PC-3 (cell line): Measurements from ENCODE around the gene CHRNA9. TPM values are rescaled to one million over a fixed set of nuclear protein-coding genes. Genes with fewer than 3 reads are reported as not detected.

ENCODE experiments used
- ATAC-seq: fragments of 200-7000 bp; cut with Tn5 transposase; 2 replicates; pipeline ENCODE4 v1.9.1; 2020; ENCODE audit warnings: mild to moderate bottlenecking, moderate library complexity
- BruUV-seq: library from RNA; stranded (reverse); fragments of 400-500 nt; replicated peaks from 2 replicates; lab custom pipeline; 2021; lab: Mats Ljungman, UMichigan
- CTCF ChIA-PET: fragments of 300-600 bp; sonication (Branson Sonifier 250); formaldehyde crosslinking; loops from one replicate; lab custom pipeline; 2022; ENCODE audit warnings: antibody characterized with exemption; lab: Charles Lee
- POLR2A ChIA-PET: fragments of 300-600 bp; sonication (Branson Sonifier 250); formaldehyde crosslinking; loops from one replicate; lab custom pipeline; 2022; ENCODE audit warnings: antibody characterized with exemption; ENCODE audit not compliant: unreplicated experiment; lab: Charles Lee
- DNase-seq: peaks from one replicate; pipeline ENCODE4 v3.0.0-alpha.2; 2015
- H2AFZ ChIP-seq: fragments of 300-600 bp; sonication (generic); 2 replicates; pipeline ENCODE4 v1.6.0; 2016; ENCODE audit warnings: antibody characterized with exemption, low read length
- H3F3A ChIP-seq: fragments of 300-600 bp; sonication (generic); one replicate; pipeline ENCODE4 v1.6.0; 2017; ENCODE audit warnings: antibody characterized with exemption, low read length, control low read depth, mild to moderate bottlenecking; ENCODE audit not compliant: unreplicated experiment
- H3K27ac ChIP-seq: fragments of 300-600 bp; sonication (generic); 2 replicates; pipeline ENCODE4 v1.5.1; 2016; ENCODE audit warnings: mild to moderate bottlenecking, low read length
- H3K27me3 ChIP-seq: fragments of 300-600 bp; sonication (generic); 2 replicates; pipeline ENCODE4 v1.6.1; 2016; ENCODE audit warnings: low read length, mixed read lengths
- H3K36me3 ChIP-seq: fragments of 300-600 bp; sonication (generic); 2 replicates; pipeline ENCODE4 v1.6.1; 2016; ENCODE audit warnings: low read depth, mixed run types, low read length, mixed read lengths
- H3K4me1 ChIP-seq: fragments of 300-600 bp; sonication (generic); 2 replicates; pipeline ENCODE4 v1.5.1; 2016; ENCODE audit warnings: low read length; ENCODE audit not compliant: insufficient read depth
- H3K4me2 ChIP-seq: fragments of 300-600 bp; sonication (generic); 2 replicates; pipeline ENCODE4 v1.6.0; 2016; ENCODE audit warnings: low read length
- H3K4me3 ChIP-seq: fragments of 300-600 bp; sonication (generic); 2 replicates; pipeline ENCODE4 v1.5.1; 2016; ENCODE audit warnings: mild to moderate bottlenecking, low read length, mixed read lengths
- H3K79me2 ChIP-seq: fragments of 300-600 bp; sonication (generic); 2 replicates; pipeline ENCODE4 v1.6.1; 2017; ENCODE audit warnings: low read length, mixed read lengths
- H3K9ac ChIP-seq: fragments of 300-600 bp; sonication (generic); 2 replicates; pipeline ENCODE4 v1.6.0; 2016; ENCODE audit warnings: mild to moderate bottlenecking, low read length
- H3K9me2 ChIP-seq: fragments of 300-600 bp; sonication (generic); replicated peaks from 2 replicates; pipeline ENCODE4 v1.6.1; 2016; ENCODE audit warnings: mixed run types, low read length, mixed read lengths
- H3K9me3 ChIP-seq: fragments of 300-600 bp; sonication (generic); 2 replicates; pipeline ENCODE4 v1.6.1; 2016; ENCODE audit warnings: low read length, mixed read lengths
- H4K20me1 ChIP-seq: fragments of 300-600 bp; sonication (generic); 2 replicates; pipeline ENCODE4 v1.6.1; 2016; ENCODE audit warnings: low read length, mixed read lengths
- CTCF ChIP-seq: fragments of 300-600 bp; sonication (generic); conservative IDR thresholded peaks from 2 replicates; pipeline ENCODE4 v1.5.1; 2017; ENCODE audit warnings: antibody characterized with exemption, low read depth, mild to moderate bottlenecking, low read length
- EZH2 ChIP-seq: fragments of 300-600 bp; sonication (generic); IDR thresholded peaks from one replicate; pipeline ENCODE4 v1.6.1; 2017; ENCODE audit warnings: antibody characterized with exemption, mild to moderate bottlenecking, low read length; ENCODE audit not compliant: unreplicated experiment
- EZH2phosphoT487 ChIP-seq: fragments of 300-600 bp; sonication (generic); IDR thresholded peaks from 2 replicates; pipeline ENCODE4 v1.6.1; 2018; ENCODE audit warnings: mild to moderate bottlenecking, antibody characterized with exemption, low read length, borderline replicate concordance
- intact Hi-C: fragments of 100-400 bp; cut with micrococcal nuclease; formaldehyde crosslinking; loops from 2 replicates; pipeline ENCODE4 v1.9.0; 2023
- total RNA-seq: library from RNA; depleted of rRNA; stranded (reverse); fragments of >200 nt; gene quantifications from 2 replicates; pipeline ENCODE4 v1.2.3, GENCODE V29; 2014

The CHRNA9 gene
- total RNA-seq, 1 experiment from 2014 or later = not detected

- no peaks in the 10 kb centered on the region for H3K9me3 ChIP-seq
- ChIA-PET CTCF (no interaction called here), POLR2A (no interaction called here)
- H2AFZ ChIP-seq = no peak overlapping the region; the same call in 1 of the 2 replicates
- intact Hi-C loops = loop anchor here (2.0 to 10.0 kb wide), 2 partner anchors 73 to 117 kb away; no protein-coding TSS in a partner anchor
- H3F3A ChIP-seq = no peaks in the 10 kb centered on the region
- no peaks in the 10 kb centered on the region for H3K79me2 ChIP-seq
- no peaks in the 10 kb centered on the region for H3K36me3 ChIP-seq
- H3K27me3 ChIP-seq = no peaks in the 10 kb centered on the region
- H3K4me1 ChIP-seq = peaks cover 4% of the 10 kb centered on the region; the same call in 1 of the 2 replicates
- no peak overlapping the region for H3K27ac ChIP-seq
- H3K9me2 ChIP-seq = no peaks in the 10 kb centered on the region
- no peak overlapping the region for H3K9ac ChIP-seq
- TF ChIP-seq CTCF (no peak), EZH2phosphoT487 (no peak), EZH2 (no peak)
- no peak for ATAC-seq
- no TSS peak for BruUV-seq
- DNase-seq = no peak
- no peak overlapping the region for H3K4me3 ChIP-seq
- H3K4me2 ChIP-seq = no peak overlapping the region
- H4K20me1 ChIP-seq = no peaks in the 10 kb centered on the region
Observed at GRCh38 chr4:40307627-40308497, 27.3 kb upstream of the CHRNA9 start.

GRCh38 chr4:40308528-40309122 is 26.5 kb upstream of the CHRNA9 start:
- H3K27ac ChIP-seq = peak overlapping the region; percentile 29; the same call in 1 of the 2 replicates
- intact Hi-C loops = loop anchor here (1.0 to 10.0 kb wide), 3 partner anchors 74 to 158 kb away; no protein-coding TSS in a partner anchor
- H3K36me3 ChIP-seq = no peaks in the 10 kb centered on the region
- no peak overlapping the region for H3K4me2 ChIP-seq
- CTCF ChIA-PET = no interaction called here
- ATAC-seq (no peak), DNase-seq (no peak)
- no peaks in the 10 kb centered on the region for H3K27me3 ChIP-seq
- H3K9me3 ChIP-seq = no peaks in the 10 kb centered on the region
- no peaks in the 10 kb centered on the region for H3K79me2 ChIP-seq
- TF ChIP-seq EZH2phosphoT487 = no peak
- TF ChIP-seq EZH2 = no peak
- no peak for TF ChIP-seq CTCF
- H3K9me2 ChIP-seq = no peaks in the 10 kb centered on the region
- no peak overlapping the region for H3K4me3 ChIP-seq
- H3K9ac ChIP-seq = 0 out of 2 replicates have a peak overlapping the region, but pooled peaks have one; percentile 16
- H3F3A ChIP-seq = no peaks in the 10 kb centered on the region
- POLR2A ChIA-PET = no interaction called here
- H3K4me1 ChIP-seq = peaks cover 4% of the 10 kb centered on the region; the same call in 1 of the 2 replicates
- no peaks in the 10 kb centered on the region for H4K20me1 ChIP-seq
- H2AFZ ChIP-seq = no peak overlapping the region; the same call in 1 of the 2 replicates
- no TSS peak for BruUV-seq
